Measurements from ENCODE around the gene GRIK3.

DNA sequence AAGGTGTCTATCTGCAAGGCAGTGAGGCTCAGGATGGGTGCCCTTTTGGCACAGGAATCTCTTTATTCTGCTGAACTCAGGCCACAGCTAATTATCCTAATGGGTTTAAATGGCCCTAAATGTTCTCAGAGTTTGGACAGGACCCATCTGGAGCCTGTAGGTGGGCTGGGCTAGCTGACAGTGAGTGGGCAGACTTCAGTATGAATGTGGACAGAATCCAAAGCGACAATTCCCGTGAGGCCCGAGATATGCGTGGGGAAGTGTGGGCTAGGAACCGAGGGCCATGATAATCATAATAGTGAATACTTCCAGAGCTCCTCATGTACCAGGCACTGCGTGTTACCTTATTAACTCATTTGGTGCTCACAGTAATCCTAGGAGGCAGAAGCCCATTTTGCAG, 165.3 kb downstream of the GRIK3 start:
- TF ChIP-seq POLR2A (IDR thresholded peaks at IDR 0.05), result no peak
- TF ChIP-seq, protein P1, sequence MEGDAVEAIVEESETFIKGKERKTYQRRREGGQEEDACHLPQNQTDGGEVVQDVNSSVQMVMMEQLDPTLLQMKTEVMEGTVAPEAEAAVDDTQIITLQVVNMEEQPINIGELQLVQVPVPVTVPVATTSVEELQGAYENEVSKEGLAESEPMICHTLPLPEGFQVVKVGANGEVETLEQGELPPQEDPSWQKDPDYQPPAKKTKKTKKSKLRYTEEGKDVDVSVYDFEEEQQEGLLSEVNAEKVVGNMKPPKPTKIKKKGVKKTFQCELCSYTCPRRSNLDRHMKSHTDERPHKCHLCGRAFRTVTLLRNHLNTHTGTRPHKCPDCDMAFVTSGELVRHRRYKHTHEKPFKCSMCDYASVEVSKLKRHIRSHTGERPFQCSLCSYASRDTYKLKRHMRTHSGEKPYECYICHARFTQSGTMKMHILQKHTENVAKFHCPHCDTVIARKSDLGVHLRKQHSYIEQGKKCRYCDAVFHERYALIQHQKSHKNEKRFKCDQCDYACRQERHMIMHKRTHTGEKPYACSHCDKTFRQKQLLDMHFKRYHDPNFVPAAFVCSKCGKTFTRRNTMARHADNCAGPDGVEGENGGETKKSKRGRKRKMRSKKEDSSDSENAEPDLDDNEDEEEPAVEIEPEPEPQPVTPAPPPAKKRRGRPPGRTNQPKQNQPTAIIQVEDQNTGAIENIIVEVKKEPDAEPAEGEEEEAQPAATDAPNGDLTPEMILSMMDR (IDR thresholded peaks at IDR 0.05), result no peak

Data from right lobe of liver (tissue), 4 donors.